Measurements from ENCODE around the gene CHAD. TPM values are rescaled to one million over a fixed set of nuclear protein-coding genes. Genes with fewer than 3 reads are reported as not detected.

CHAD gene
- total RNA-seq, 1 experiment from 2014 or later, result 0.57 TPM

DNA sequence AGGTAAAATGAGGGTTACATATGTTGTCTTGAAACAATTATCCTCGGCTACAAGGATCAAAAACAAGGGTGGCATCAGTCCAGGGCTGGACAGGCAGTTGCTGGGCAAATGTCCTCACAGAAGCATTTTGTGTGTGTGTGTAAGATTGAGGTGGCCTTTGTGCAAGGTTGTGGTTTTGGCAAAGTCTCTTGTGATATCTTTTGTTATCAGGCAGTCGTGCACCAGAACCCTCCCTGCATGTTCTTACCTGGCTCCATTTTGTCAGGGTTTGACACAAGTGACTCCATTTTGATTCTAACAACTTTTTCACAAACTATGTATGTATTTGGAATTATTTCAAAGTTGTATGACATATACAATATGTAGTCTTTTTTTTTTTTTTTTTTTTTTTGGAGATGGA lies 20.0 kb downstream of the CHAD start:
- H2BK12ac ChIP-seq (ENCODE audit: insufficient read length, low read depth, low read length), result no peak overlapping the region
- no peak overlapping the region for H4K91ac ChIP-seq (ENCODE audit: insufficient read length, low read depth, low read length)
- no peak overlapping the region for H3K18ac ChIP-seq (ENCODE audit: insufficient read length, low read depth, low read length)
- no peak overlapping the region for H3K14ac ChIP-seq (ENCODE audit: insufficient read depth, low read length)
- Mint-ChIP-seq H3K36me3 (ENCODE audit: insufficient read depth in 1 of 3, low read depth in 3 of 3) (no peaks in the 10 kb centered on the region), H3K9me3 (no peaks in the 10 kb centered on the region), H3K4me1 (peaks cover under 1 to 1% of the 10 kb centered on the region in 2 experiments; a peak in 2 of 4 replicates), H3K27ac (no peak overlapping the region), H3K4me3 (no peak overlapping the region), H3K27me3 (ENCODE audit: low read depth) (no peaks in the 10 kb centered on the region; the same call in 1 of the 2 replicates)
- no peaks in the 10 kb centered on the region for H3K79me1 ChIP-seq (ENCODE audit: insufficient read depth, low read depth, low read length, poor library complexity, severe bottlenecking)
- no peak overlapping the region for H2BK20ac ChIP-seq (ENCODE audit: low read depth, low read length, poor library complexity, severe bottlenecking)
- WGBS (ENCODE audit: extremely low coverage, insufficient read length, low lambda C conversion rate), result no CpG with 5 or more reads among the region's 2 CpGs
- H2AK5ac ChIP-seq (ENCODE audit: insufficient read length, low read length), result no peak overlapping the region
- no peak overlapping the region for H3T11ph ChIP-seq (ENCODE audit: low read length)
- no peak for DNase-seq
- no peak overlapping the region for H3K23ac ChIP-seq (ENCODE audit: insufficient read length, low read depth, low read length)
- no peak overlapping the region for H2BK120ac ChIP-seq (ENCODE audit: low read depth, low read length, poor library complexity, severe bottlenecking)
- no peak overlapping the region for H3K4ac ChIP-seq (ENCODE audit: low read depth, low read length)
- H3K56ac ChIP-seq (ENCODE audit: insufficient read length, low read depth, low read length), result no peak overlapping the region
- no peak overlapping the region for H2AFZ ChIP-seq (ENCODE audit: low read length)
- no peak overlapping the region for H2BK15ac ChIP-seq (ENCODE audit: low read depth, low read length)
- H4K5ac ChIP-seq (ENCODE audit: insufficient read length, low read depth, low read length), result no peak overlapping the region
- H3K4me2 ChIP-seq (ENCODE audit: insufficient read depth, insufficient read length, low read length), result no peak overlapping the region
- no peaks in the 10 kb centered on the region for H3K79me2 ChIP-seq (ENCODE audit: insufficient read depth, low read length)
- no peaks in the 10 kb centered on the region for H3K4me1 ChIP-seq (ENCODE audit: insufficient read depth, low read length)
- TF ChIP-seq, protein P1, sequence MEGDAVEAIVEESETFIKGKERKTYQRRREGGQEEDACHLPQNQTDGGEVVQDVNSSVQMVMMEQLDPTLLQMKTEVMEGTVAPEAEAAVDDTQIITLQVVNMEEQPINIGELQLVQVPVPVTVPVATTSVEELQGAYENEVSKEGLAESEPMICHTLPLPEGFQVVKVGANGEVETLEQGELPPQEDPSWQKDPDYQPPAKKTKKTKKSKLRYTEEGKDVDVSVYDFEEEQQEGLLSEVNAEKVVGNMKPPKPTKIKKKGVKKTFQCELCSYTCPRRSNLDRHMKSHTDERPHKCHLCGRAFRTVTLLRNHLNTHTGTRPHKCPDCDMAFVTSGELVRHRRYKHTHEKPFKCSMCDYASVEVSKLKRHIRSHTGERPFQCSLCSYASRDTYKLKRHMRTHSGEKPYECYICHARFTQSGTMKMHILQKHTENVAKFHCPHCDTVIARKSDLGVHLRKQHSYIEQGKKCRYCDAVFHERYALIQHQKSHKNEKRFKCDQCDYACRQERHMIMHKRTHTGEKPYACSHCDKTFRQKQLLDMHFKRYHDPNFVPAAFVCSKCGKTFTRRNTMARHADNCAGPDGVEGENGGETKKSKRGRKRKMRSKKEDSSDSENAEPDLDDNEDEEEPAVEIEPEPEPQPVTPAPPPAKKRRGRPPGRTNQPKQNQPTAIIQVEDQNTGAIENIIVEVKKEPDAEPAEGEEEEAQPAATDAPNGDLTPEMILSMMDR (conservative IDR thresholded peaks at IDR 0.05), result no peak
- H4K8ac ChIP-seq (replicated peaks; ENCODE audit: insufficient read length, low read depth, low read length), result no peak overlapping the region
- no peaks in the 10 kb centered on the region for H3K23me2 ChIP-seq (ENCODE audit: insufficient read length, low read depth, low read length, poor library complexity, severe bottlenecking)
- no peaks in the 10 kb centered on the region for H4K20me1 ChIP-seq (ENCODE audit: control insufficient read depth, insufficient read depth, insufficient read length)
- no peak overlapping the region for H2BK5ac ChIP-seq (ENCODE audit: insufficient read length, low read length)
- no peak overlapping the region for H3K27ac ChIP-seq (ENCODE audit: insufficient read length, low read depth, low read length)
- H3K9me3 ChIP-seq (ENCODE audit: control insufficient read depth, low read depth, low read length), result no peaks in the 10 kb centered on the region
- no peaks in the 10 kb centered on the region for H3K27me3 ChIP-seq (ENCODE audit: insufficient read depth, low read length)
- no peak overlapping the region for H3K9ac ChIP-seq (ENCODE audit: extremely low read depth, insufficient read length, low read length)

All from H9 (cell line).